Peyer's patch (tissue), 4 donors: Measurements from ENCODE around the gene IMMP2L. TPM values are rescaled to one million over a fixed set of nuclear protein-coding genes. Genes with fewer than 3 reads are reported as not detected.

Experiments
- DNase-seq, 3 donors: peaks; one replicate each; pipeline ENCODE4 v3.0.0-alpha.2; 2017 to 2019
- H3K27ac ChIP-seq, 4 donors: fragments of 200-600 bp; sonication (generic); one replicate each; pipeline ENCODE4 v1.5.1; 2016 to 2019
- H3K27me3 ChIP-seq, 2 donors: fragments of 200-600 bp; sonication (generic); one replicate each; pipeline ENCODE4 v1.5.1; 2019
- H3K36me3 ChIP-seq, 3 donors: fragments of 200-600 bp; sonication (generic); one replicate each; pipeline ENCODE4 v1.5.1; 2016 to 2019
- H3K4me1 ChIP-seq, 4 donors: fragments of 200-600 bp; sonication (generic); one replicate each; pipeline ENCODE4 v1.5.1; 2016 to 2019
- H3K4me3 ChIP-seq, 4 donors: fragments of 200-600 bp; sonication (generic); 1 replicate in 3 of 4; 2 replicates in 1 of 4; pipeline ENCODE4 v1.5.1; 2016 to 2019; ENCODE audit warnings: mild to moderate bottlenecking in 1 of 4
- H3K9me3 ChIP-seq, 4 donors: fragments of 200-600 bp; sonication (generic); one replicate each; pipeline ENCODE4 v1.5.1; 2016 to 2019; ENCODE audit warnings: mild to moderate bottlenecking in 1 of 4
- CTCF ChIP-seq, 6 experiments: fragments of 450-650 bp in 4 of 6; fragments of 200-600 bp in 2 of 6; sonication (generic) in 1 of 6; IDR thresholded peaks; one replicate each; pipeline ENCODE4 v1.5.1; 2017 to 2019; ENCODE audit warnings: antibody characterized with exemption in 6 of 6, mild to moderate bottlenecking in 3 of 6, moderate library complexity in 1 of 6
- POLR2A ChIP-seq, 2 donors: fragments of 450-650 bp; IDR thresholded peaks; one replicate each; pipeline ENCODE4 v1.5.1; 2017; ENCODE audit warnings: antibody characterized with exemption in 2 of 2, mild to moderate bottlenecking in 2 of 2, moderate library complexity in 2 of 2
- total RNA-seq, 4 donors: library from RNA; depleted of rRNA; stranded (reverse); fragments of >200 nt; gene quantifications; one replicate each; pipeline ENCODE4 v1.1.0, GENCODE V29; 2016

IMMP2L gene
- total RNA-seq, 4 donors from 2014 or later: 5.1 to 16.5 (median 10.9) TPM

DNA sequence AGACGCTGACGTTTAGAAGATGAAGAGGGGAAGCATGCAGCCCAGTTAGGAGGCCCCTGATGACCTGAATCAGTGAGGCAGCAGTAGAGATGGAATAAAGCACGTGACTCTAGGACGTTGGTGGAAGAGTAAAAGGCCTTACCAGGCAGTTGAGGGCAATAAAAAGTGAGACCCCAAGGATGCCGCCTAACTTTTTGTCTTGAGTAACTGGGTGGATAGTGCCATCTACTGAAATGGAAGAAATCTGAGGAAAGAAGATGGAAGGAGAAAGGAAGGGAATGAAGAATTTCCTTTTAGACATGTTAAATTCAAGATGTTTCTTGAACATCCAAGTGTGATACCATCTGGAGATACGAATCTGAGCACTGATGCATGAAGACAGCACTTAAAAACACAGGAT lies 691.4 kb downstream of the IMMP2L start:
- TF ChIP-seq POLR2A (IDR thresholded peaks at IDR 0.05): no peak
- no peak for TF ChIP-seq CTCF (IDR thresholded peaks at IDR 0.05)
- Histone ChIP-seq H3K4me3 (no peak overlapping the region), H3K27ac (no peak overlapping the region), H3K9me3 (no peaks in the 10 kb centered on the region), H3K4me1 (no peaks in the 10 kb centered on the region), H3K27me3 (no peaks in the 10 kb centered on the region), H3K36me3 (no peaks in the 10 kb centered on the region)
- DNase-seq: no peak

DNA sequence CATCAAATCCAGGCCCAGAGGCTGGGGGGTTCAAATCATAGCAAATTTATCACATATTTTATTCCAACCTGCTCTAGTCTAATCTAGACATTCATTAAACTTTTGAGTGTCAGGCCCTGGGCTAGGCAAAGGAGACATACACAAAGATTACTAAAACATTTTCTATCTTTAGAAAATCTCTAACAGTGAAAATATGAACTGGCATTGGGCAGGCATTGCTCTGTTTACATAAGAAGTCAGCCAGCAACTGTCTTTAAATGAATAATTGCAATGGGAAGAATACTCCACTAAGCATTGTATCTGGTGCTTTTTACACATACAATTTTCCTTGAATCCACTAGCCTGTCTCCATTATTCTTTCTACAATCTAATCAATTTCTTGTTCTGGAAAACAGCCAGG lies 693.8 kb downstream of the IMMP2L start:
- Histone ChIP-seq H3K9me3 (no peaks in the 10 kb centered on the region), H3K4me1 (no peaks in the 10 kb centered on the region)
- TF ChIP-seq CTCF (IDR thresholded peaks at IDR 0.05): no peak
- TF ChIP-seq POLR2A (IDR thresholded peaks at IDR 0.05): no peak

GRCh38 chr7:110867771-110868170 lies 694.5 kb downstream of the IMMP2L start:
- no peaks in the 10 kb centered on the region for H3K4me1 ChIP-seq
- no peaks in the 10 kb centered on the region for H3K27me3 ChIP-seq
- no peak for TF ChIP-seq CTCF (IDR thresholded peaks at IDR 0.05)
- TF ChIP-seq POLR2A (IDR thresholded peaks at IDR 0.05): no peak
- H3K27ac ChIP-seq: no peak overlapping the region
- H3K4me3 ChIP-seq: no peak overlapping the region
- DNase-seq: no peak
- no peaks in the 10 kb centered on the region for H3K9me3 ChIP-seq
- H3K36me3 ChIP-seq: no peaks in the 10 kb centered on the region

More for the DNA sequence above, 693.8 kb downstream of the IMMP2L start:
- DNase-seq: no peak
- no peaks in the 10 kb centered on the region for H3K27me3 ChIP-seq
- no peak overlapping the region for H3K4me3 ChIP-seq
- H3K27ac ChIP-seq: no peak overlapping the region
- no peaks in the 10 kb centered on the region for H3K36me3 ChIP-seq

DNA sequence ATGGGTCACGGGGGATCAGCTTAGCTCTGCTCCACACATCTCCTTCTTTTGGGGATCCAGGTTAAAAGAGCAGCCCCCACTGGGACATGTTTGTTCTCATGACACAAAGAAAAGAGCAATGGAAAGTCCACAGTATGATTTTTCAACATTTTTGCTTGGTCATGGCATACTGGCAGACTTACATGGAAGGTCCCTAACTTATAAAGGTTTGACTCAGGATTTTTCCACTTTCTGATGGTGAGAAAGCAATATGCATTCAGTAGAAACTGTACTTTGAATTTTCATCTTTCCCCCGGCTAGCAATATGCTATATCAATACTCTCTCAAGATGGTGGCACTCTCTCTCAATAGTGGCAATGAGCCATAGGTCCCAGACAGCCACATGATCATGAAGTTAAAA lies 699.0 kb downstream of the IMMP2L start:
- Histone ChIP-seq H3K27me3 (no peaks in the 10 kb centered on the region), H3K36me3 (no peaks in the 10 kb centered on the region), H3K4me1 (no peaks in the 10 kb centered on the region), H3K27ac (no peak overlapping the region), H3K9me3 (no peaks in the 10 kb centered on the region), H3K4me3 (no peak overlapping the region)
- TF ChIP-seq CTCF (IDR thresholded peaks at IDR 0.05) (no peak), POLR2A (IDR thresholded peaks at IDR 0.05) (no peak)
- no peak for DNase-seq

- TF ChIP-seq POLR2A (IDR thresholded peaks at IDR 0.05) (no peak), CTCF (IDR thresholded peaks at IDR 0.05) (no peak)
- Histone ChIP-seq H3K4me1 (no peaks in the 10 kb centered on the region), H3K4me3 (no peak overlapping the region), H3K9me3 (no peaks in the 10 kb centered on the region), H3K36me3 (no peaks in the 10 kb centered on the region), H3K27ac (no peak overlapping the region), H3K27me3 (no peaks in the 10 kb centered on the region)
- no peak for DNase-seq
Measured at GRCh38 chr7:110861163-110861562, 701.1 kb downstream of the IMMP2L start.

DNA sequence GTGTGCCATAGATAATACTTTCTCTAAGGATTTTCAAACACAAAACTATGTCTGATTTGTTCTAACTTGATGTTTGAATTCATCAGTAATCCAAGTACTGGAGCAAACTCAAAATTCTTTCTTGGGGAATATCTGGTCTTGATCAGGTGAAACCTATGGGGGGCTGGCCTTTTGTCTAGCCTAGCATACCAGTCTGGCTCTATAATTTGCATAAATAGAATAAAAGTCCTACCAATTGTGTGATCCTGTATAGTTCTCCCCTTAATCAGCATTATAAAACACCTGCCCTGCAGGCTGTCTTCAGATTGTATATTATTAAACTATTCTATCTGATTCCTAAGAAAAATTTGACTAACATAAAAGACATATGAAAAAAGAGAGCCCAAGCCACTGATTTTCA lies 705.2 kb downstream of the IMMP2L start:
- Histone ChIP-seq H3K36me3 (no peaks in the 10 kb centered on the region), H3K27ac (no peak overlapping the region), H3K27me3 (no peaks in the 10 kb centered on the region), H3K9me3 (no peaks in the 10 kb centered on the region), H3K4me3 (no peak overlapping the region), H3K4me1 (no peaks in the 10 kb centered on the region)
- TF ChIP-seq CTCF (IDR thresholded peaks at IDR 0.05): no peak
- TF ChIP-seq POLR2A (IDR thresholded peaks at IDR 0.05): no peak
- no peak for DNase-seq
